A549 (cell line): ENCODE measurements around the gene COL4A6. TPM values are rescaled to one million over a fixed set of nuclear protein-coding genes. Genes with fewer than 3 reads are reported as not detected.

ENCODE experiments used
- ATAC-seq, 2 experiments: fragments of 200-7000 bp in 1 of 2; fragments of >200 bp in 1 of 2; cut with Nextera tagmentation in 1 of 2; cut with Tn5 transposase in 1 of 2; 3 replicates each; pipeline versions ENCODE4 v1.8.0 to v1.9.1; 2018 to 2020; ENCODE audit warnings: mild to moderate bottlenecking in 1 of 2, moderate library complexity in 1 of 2
- CTCF ChIA-PET: fragments of 300-600 bp; sonication (Branson Sonifier 250); formaldehyde crosslinking; extraction: SDS; loops from one replicate; lab custom pipeline; 2021; ENCODE audit warnings: antibody characterized with exemption, inconsistent platforms; lab: Yijun Ruan, JAX
- POLR2A ChIA-PET: fragments of 350-600 bp; formaldehyde crosslinking; extraction: SDS; loops from one replicate; lab custom pipeline; 2021; ENCODE audit warnings: antibody characterized with exemption, inconsistent platforms; lab: Yijun Ruan, JAX
- DNase-seq, 2 experiments: peaks; one replicate each; pipeline versions ENCODE4 v3.0.0 to v3.0.0-alpha.2; 2011 to 2016; ENCODE audit warnings: low read depth in 1 of 2, low spot score in 1 of 2
- FAIRE-seq: peaks from 2 replicates; lab custom pipeline; 2011; peaks lifted over from hg19 to GRCh38; lab: Jason Lieb, UNC
- H3K27ac ChIP-seq, 2 experiments: fragments of >200 bp; sonication (Bioruptor Twin); formaldehyde crosslinking; 3 replicates each; pipeline ENCODE4 v1.5.1; 2016 to 2017
- H3K4me1 ChIP-seq: fragments of >200 bp; sonication (Bioruptor Twin); formaldehyde crosslinking; 3 replicates; pipeline ENCODE4 v1.6.1; 2016
- H3K4me2 ChIP-seq: fragments of >200 bp; sonication (Bioruptor Twin); formaldehyde crosslinking; 3 replicates; pipeline ENCODE4 v1.6.1; 2016
- H3K4me3 ChIP-seq: fragments of >200 bp; sonication (Bioruptor Twin); formaldehyde crosslinking; 3 replicates; pipeline ENCODE4 v1.5.1; 2016
- H3K9me3 ChIP-seq: fragments of >200 bp; sonication (Bioruptor Twin); formaldehyde crosslinking; 3 replicates; pipeline ENCODE4 v1.6.1; 2016
- BHLHE40 ChIP-seq: IDR thresholded peaks from 2 replicates; pipeline ENCODE4 v1.6.1; 2012; ENCODE audit warnings: low read depth, low read length, inconsistent platforms
- EHF ChIP-seq: fragments of 250-450 bp; sonication (Bioruptor Pico); IDR thresholded peaks from 2 replicates; pipeline ENCODE4 v1.5.0; 2020; ENCODE audit warnings: mild to moderate bottlenecking
- ESRRA ChIP-seq: fragments of 150-350 bp; IDR thresholded peaks from 2 replicates; pipeline ENCODE4 v1.6.1; 2014; ENCODE audit warnings: mild to moderate bottlenecking, low read length, borderline replicate concordance
- FOSB ChIP-seq: fragments of 250-450 bp; sonication (Bioruptor Pico); IDR thresholded peaks from 2 replicates; pipeline ENCODE4 v1.5.0; 2020; ENCODE audit warnings: mild to moderate bottlenecking, moderate library complexity
- FOSL2 ChIP-seq, 2 experiments: fragments of 450-650 bp in 1 of 2; fragments of >200 bp in 1 of 2; sonication (Bioruptor Twin) in 1 of 2; formaldehyde crosslinking; IDR thresholded peaks; 2 replicates each; pipeline versions ENCODE4 v1.5.0 to v1.6.1; 2016 to 2020; ENCODE audit warnings: mild to moderate bottlenecking in 1 of 2, moderate library complexity in 1 of 2
- HES2 ChIP-seq: fragments of >200 bp; sonication (Bioruptor Twin); formaldehyde crosslinking; IDR thresholded peaks from 2 replicates; pipeline ENCODE4 v1.6.1; 2016
- HEYL ChIP-seq: fragments of 250-450 bp; sonication (Bioruptor Pico); IDR thresholded peaks from 2 replicates; pipeline ENCODE4 v1.8.0; 2021; ENCODE audit warnings: mild to moderate bottlenecking, moderate library complexity
- HOXA7 ChIP-seq: fragments of 250-450 bp; sonication (Bioruptor Pico); IDR thresholded peaks from 2 replicates; pipeline ENCODE4 v1.5.0; 2020; ENCODE audit warnings: mild to moderate bottlenecking, moderate library complexity
- JUNB ChIP-seq: fragments of >200 bp; sonication (Bioruptor Twin); formaldehyde crosslinking; IDR thresholded peaks from 2 replicates; pipeline ENCODE4 v1.6.1; 2016
- MYC ChIP-seq: IDR thresholded peaks from 2 replicates; pipeline ENCODE4 v1.6.1; 2012; ENCODE audit warnings: mild to moderate bottlenecking, inconsistent platforms, low read length, improper control_type of control experiment, borderline replicate concordance
- NPAS2 ChIP-seq: fragments of 250-450 bp; sonication (Bioruptor Pico); IDR thresholded peaks from 2 replicates; pipeline ENCODE4 v1.8.0; 2022; ENCODE audit warnings: mild to moderate bottlenecking, moderate library complexity, borderline replicate concordance
- POLR2A ChIP-seq: IDR thresholded peaks from 2 replicates; pipeline ENCODE4 v1.6.1; 2012; ENCODE audit warnings: mild to moderate bottlenecking, low read length
- RCOR1 ChIP-seq: fragments of 150-350 bp; IDR thresholded peaks from 2 replicates; pipeline ENCODE4 v1.6.1; 2014; ENCODE audit warnings: antibody characterized with exemption, low read length, low read depth
- SREBF2 ChIP-seq: fragments of 450-650 bp; IDR thresholded peaks from 2 replicates; pipeline ENCODE4 v1.6.1; 2014; ENCODE audit warnings: mild to moderate bottlenecking, moderate library complexity
- USF2 ChIP-seq: fragments of 450-650 bp; IDR thresholded peaks from 2 replicates; pipeline ENCODE4 v1.6.1; 2014; ENCODE audit warnings: antibody characterized with exemption
- ZSCAN20 ChIP-seq: fragments of 250-450 bp; sonication (Bioruptor Pico); IDR thresholded peaks from 2 replicates; pipeline ENCODE4 v1.8.0; 2022; ENCODE audit warnings: mild to moderate bottlenecking, moderate library complexity
- WGBS: methylation state at CpG from one replicate; pipeline ENCODE4 v1.1.6; 2017; ENCODE audit errors: missing lambda C conversion rate; 5-methylcytosine and 5-hydroxymethylcytosine counted together
- polyA plus RNA-seq, 4 experiments: library from polyadenylated mRNA; depleted of rRNA in 3 of 4; stranded (reverse); fragments of >200 nt; fragmentation: RNase III in 1 of 4; extraction: RNeasy Plus Mini Kit Qiagen cat#74134 plus additional on column Dnase treatment in 1 of 4; gene quantifications; 2 replicates in 3 of 4; 3 replicates in 1 of 4; pipeline ENCODE4 v1.2.3, GENCODE V29; 2011 to 2017
- TF ChIP-seq, protein P1 (sequence below): fragments of >200 bp; sonication (Bioruptor Twin); formaldehyde crosslinking; IDR thresholded peaks from 3 replicates; pipeline ENCODE4 v1.5.1; 2016
- TF ChIP-seq, protein P2 (sequence below): IDR thresholded peaks from 2 replicates; pipeline ENCODE4 v1.6.1; 2012; ENCODE audit warnings: low read depth, borderline replicate concordance
- TF ChIP-seq, protein P3 (sequence below): fragments of 200-600 bp; sonication (generic); IDR thresholded peaks from 2 replicates; pipeline ENCODE4 v1.6.1; 2016; ENCODE audit warnings: antibody characterized with exemption, mild to moderate bottlenecking, moderate library complexity

COL4A6 gene
- polyA plus RNA-seq, 2 of the 4 experiments (the other 2 are of a cell fraction) = 13.0 to 19.8 TPM

- POLR2A ChIA-PET = no interaction called here
- H3K9me3 ChIP-seq = no peaks in the 10 kb centered on the region
These were observed 78.2 kb downstream of the COL4A6 start for GRCh38 chrX:108359806-108360602.

GRCh38 chrX:108353452-108353851 is 84.8 kb downstream of the COL4A6 start:
- WGBS = 91% methylated on average over 1 of the region's 1 CpG
- Histone ChIP-seq H3K27ac (no peak overlapping the region), H3K4me2 (no peak overlapping the region), H3K9me3 (no peaks in the 10 kb centered on the region), H3K4me3 (no peak overlapping the region), H3K4me1 (no peaks in the 10 kb centered on the region)
- ChIA-PET CTCF (interaction anchor here (1.2 kb wide), 1 partner anchor 20 kb away, joined by 3 read pairs; no protein-coding TSS in a partner anchor), POLR2A (no interaction called here)
- no peak for ATAC-seq
- TF ChIP-seq, protein P1, sequence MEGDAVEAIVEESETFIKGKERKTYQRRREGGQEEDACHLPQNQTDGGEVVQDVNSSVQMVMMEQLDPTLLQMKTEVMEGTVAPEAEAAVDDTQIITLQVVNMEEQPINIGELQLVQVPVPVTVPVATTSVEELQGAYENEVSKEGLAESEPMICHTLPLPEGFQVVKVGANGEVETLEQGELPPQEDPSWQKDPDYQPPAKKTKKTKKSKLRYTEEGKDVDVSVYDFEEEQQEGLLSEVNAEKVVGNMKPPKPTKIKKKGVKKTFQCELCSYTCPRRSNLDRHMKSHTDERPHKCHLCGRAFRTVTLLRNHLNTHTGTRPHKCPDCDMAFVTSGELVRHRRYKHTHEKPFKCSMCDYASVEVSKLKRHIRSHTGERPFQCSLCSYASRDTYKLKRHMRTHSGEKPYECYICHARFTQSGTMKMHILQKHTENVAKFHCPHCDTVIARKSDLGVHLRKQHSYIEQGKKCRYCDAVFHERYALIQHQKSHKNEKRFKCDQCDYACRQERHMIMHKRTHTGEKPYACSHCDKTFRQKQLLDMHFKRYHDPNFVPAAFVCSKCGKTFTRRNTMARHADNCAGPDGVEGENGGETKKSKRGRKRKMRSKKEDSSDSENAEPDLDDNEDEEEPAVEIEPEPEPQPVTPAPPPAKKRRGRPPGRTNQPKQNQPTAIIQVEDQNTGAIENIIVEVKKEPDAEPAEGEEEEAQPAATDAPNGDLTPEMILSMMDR = no peak
- TF ChIP-seq RCOR1 (no peak), ZSCAN20 (CRISPR knock-in tag) (no peak), NPAS2 (CRISPR knock-in tag) (no peak)
- TF ChIP-seq, protein P2, sequence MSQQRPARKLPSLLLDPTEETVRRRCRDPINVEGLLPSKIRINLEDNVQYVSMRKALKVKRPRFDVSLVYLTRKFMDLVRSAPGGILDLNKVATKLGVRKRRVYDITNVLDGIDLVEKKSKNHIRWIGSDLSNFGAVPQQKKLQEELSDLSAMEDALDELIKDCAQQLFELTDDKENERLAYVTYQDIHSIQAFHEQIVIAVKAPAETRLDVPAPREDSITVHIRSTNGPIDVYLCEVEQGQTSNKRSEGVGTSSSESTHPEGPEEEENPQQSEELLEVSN = no peak
- FAIRE-seq = no peak
- no peak for DNase-seq

More at GRCh38 chrX:108359806-108360602, 78.2 kb downstream of the COL4A6 start:
- WGBS = 89% methylated on average over 4 of the region's 4 CpGs
- no peak overlapping the region for H3K27ac ChIP-seq
- TF ChIP-seq POLR2A = no peak
- no peak for TF ChIP-seq EHF (CRISPR knock-in tag)
- no peak for TF ChIP-seq ESRRA
- TF ChIP-seq BHLHE40 = no peak
- no peak for TF ChIP-seq HOXA7
- TF ChIP-seq MYC = no peak
- no peak for TF ChIP-seq HEYL (CRISPR knock-in tag)
- no peak for TF ChIP-seq ZSCAN20 (CRISPR knock-in tag)
- no peak for TF ChIP-seq HES2
- TF ChIP-seq JUNB = no peak
- TF ChIP-seq, protein P3, sequence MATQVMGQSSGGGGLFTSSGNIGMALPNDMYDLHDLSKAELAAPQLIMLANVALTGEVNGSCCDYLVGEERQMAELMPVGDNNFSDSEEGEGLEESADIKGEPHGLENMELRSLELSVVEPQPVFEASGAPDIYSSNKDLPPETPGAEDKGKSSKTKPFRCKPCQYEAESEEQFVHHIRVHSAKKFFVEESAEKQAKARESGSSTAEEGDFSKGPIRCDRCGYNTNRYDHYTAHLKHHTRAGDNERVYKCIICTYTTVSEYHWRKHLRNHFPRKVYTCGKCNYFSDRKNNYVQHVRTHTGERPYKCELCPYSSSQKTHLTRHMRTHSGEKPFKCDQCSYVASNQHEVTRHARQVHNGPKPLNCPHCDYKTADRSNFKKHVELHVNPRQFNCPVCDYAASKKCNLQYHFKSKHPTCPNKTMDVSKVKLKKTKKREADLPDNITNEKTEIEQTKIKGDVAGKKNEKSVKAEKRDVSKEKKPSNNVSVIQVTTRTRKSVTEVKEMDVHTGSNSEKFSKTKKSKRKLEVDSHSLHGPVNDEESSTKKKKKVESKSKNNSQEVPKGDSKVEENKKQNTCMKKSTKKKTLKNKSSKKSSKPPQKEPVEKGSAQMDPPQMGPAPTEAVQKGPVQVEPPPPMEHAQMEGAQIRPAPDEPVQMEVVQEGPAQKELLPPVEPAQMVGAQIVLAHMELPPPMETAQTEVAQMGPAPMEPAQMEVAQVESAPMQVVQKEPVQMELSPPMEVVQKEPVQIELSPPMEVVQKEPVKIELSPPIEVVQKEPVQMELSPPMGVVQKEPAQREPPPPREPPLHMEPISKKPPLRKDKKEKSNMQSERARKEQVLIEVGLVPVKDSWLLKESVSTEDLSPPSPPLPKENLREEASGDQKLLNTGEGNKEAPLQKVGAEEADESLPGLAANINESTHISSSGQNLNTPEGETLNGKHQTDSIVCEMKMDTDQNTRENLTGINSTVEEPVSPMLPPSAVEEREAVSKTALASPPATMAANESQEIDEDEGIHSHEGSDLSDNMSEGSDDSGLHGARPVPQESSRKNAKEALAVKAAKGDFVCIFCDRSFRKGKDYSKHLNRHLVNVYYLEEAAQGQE = no peak
- no peak for TF ChIP-seq USF2
- TF ChIP-seq SREBF2 = no peak
- no peak for TF ChIP-seq FOSL2 (IDR thresholded peaks at IDR 0.05)
- no peak for TF ChIP-seq FOSL2 (CRISPR knock-in tag; IDR thresholded peaks at IDR 0.05)
- no peak for TF ChIP-seq FOSB (CRISPR knock-in tag)
- TF ChIP-seq, all 56 proteins: peak for 0
- FAIRE-seq = no peak
- CTCF ChIA-PET = interaction anchor here (1.0 to 1.3 kb wide), 2 partner anchors 21 to 131 kb away, joined by 3 to 4 read pairs; no protein-coding TSS in a partner anchor
- no peak overlapping the region for H3K4me3 ChIP-seq
- peaks cover 3% of the 10 kb centered on the region; the same call in 1 of the 3 replicates for H3K4me1 ChIP-seq
- DNase-seq = no peak
- no peak overlapping the region for H3K4me2 ChIP-seq
- ATAC-seq = no peak
